Erythroblast (primary cell): ENCODE measurements around the gene STAT4.

Experiments used
- GATA1 ChIP-seq: IDR thresholded peaks from 2 replicates; pipeline ENCODE4 v1.6.1; 2011; ENCODE audit warnings: low read depth, mild to moderate bottlenecking, control low read depth, low read length, moderate library complexity
- POLR2A ChIP-seq: IDR thresholded peaks from 2 replicates; pipeline ENCODE4 v1.6.1; 2011; ENCODE audit warnings: mild to moderate bottlenecking, low read length

- TF ChIP-seq POLR2A = no peak
- no peak for TF ChIP-seq GATA1
Observed at GRCh38 chr2:191199929-191200512, 49.2 kb upstream of the STAT4 start.
